HG03135 (cell line): ENCODE results near the gene TPD52L2.
A peak's percentile ranks its signal among the peaks of the same experiment; 100 is the strongest.
"Not testable (repeated sequence)": the region's sequence is repeated elsewhere in the genome, so short reads cannot be mapped to it uniquely, and the experiment has no call there.

ENCODE experiments used
- ATAC-seq: cut with Tn5 transposase; IDR thresholded peaks from one replicate; pipeline ENCODE4 v1.9.1; 2021; ENCODE audit warnings: mild to moderate bottlenecking, moderate library complexity; ENCODE audit not compliant: unreplicated experiment

Gene TPD52L2

DNA sequence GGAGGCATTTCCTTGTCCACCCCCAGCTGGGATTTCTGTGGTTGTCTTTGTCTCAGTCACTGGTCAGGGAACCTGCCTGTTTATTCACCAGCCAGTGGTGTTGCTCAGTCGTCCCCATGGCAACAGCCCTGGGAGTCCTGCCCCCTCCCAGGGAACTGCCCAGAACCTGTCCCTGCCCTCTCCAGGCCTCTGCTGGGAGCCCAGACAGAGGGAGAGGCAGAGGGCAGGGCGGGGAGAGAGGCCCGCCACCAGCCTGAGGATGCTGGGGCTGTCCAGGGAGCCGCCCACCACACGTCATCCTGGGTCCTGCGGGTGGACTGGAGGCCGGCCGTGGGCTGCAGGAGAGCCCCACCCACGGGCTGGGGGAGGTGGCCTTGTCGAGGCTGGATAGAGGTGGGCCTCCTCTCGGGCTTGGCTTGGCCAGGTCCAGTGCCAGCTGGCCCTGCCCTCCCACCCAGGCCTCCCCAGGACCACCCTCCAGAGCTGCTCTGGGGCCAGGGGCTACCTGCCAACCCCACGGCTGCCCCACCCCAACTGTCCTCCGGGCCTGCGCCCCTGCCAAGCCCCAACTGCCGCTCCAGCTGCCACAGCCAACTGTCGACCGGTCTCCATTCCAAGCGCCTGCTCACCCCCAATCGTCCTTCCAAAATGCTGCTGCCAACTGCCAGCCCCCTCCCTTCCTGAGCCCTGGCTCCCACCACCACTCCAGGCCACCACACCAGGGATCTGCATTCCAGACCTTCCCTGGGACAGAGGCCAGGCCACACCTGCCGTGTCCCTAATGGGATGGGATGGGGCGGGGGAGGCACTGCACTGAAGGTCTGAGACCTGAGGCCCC, 29.8 kb upstream of the TPD52L2 start:
- no peak for ATAC-seq

DNA sequence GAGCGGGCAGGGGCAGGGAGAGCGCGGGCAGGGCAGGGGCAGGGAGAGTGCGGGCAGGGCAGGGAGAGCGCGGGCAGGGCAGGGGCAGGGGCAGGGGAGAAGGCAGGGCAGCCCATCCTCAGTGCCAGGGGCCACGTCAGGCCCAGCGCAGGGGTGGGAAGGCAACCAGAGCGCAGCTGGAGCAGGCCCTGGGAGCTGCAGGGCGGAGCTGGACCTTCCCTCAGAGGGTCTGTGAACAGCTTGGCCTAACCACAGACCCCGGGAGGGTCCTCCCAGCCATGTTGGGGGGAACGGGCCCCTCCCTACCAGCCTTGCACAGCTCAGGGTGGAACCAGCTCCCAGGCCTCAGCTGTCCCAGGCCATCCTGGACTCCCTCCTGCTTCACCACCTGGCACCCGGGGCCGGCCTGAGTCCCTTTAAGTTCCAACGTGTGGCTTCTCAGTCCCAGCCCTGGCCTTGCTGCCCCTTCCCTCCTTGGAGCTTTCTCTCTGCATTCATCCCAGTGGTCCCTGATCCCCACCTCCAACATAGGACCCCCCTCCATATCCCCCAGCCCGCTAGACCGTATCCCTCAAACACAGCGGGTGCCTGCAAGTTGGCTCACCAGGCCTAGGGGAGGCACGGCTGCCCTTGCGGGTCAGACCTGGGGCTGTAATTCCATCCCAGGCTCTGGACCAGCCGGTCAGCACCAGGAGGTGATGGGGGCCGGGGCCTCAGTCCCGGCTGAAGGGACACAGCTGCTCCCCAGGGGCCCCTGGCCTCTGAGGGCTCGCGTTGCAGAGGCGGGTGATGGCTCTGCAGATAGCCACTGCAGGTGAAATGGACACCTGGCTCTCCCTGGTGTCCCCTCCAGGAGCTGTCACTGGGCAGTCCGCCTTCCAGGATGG, 28.4 kb upstream of the TPD52L2 start:
- no peak for ATAC-seq

DNA sequence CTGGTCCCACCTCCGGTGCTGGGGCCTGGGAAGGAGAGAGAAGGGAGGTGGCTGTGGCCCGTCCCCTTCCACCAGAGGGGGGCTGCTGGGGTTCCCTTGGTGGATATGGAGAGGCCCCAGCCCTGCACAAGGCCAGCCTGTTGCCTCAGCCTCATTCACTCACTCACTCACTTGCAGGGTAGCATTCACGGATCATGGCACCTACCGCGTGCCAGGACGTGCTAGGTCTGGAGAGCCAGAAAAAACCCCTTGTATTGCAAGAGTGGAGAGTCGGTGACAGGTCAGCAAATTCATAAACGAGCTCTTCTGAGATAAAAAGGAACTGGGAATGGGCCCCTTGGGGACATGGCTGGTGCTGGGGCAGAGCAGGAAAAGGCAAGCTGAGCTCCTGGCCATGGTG, 27.6 kb upstream of the TPD52L2 start:
- ATAC-seq, result no peak

DNA sequence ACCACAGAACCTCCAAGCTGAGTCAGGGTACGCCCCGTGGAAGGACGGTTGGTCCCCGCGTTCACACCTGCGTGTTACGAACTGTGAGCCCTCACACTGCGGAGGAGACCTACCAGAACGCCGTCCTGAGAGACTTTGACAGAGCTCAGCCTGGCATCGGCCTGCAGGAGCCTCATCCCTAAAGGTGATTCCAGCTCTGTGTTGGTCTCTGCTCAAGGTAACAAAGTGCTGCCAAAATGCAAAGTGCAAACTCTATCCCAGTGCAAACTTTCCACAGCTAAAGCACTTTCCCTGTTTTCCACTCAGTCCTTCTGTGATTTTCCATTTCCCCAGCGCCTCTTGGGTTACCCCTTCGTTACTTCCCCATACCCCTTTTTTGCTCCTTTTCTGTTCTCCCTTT, 25.4 kb upstream of the TPD52L2 start:
- ATAC-seq, result no peak

DNA sequence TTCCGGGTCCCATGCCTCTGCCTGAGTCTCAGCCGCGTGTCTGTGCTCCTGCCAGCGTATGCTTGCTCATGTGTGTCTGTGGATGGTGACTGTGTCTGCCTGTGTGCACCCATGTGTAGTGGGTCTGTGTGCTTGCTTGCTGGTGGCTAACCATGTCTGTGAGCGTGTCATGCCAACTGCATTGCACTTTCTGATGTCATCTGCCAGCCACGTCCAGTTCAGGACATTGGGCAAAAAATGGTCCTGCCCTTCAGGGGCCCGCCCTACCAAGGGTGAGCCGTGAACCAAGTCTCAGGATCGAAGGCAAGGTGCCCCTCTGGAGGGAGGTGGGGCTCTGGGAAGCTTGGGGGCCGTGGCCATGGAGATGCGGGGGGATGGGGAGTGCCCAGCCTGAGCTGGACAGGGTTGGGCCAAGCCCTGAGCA, 24.7 kb upstream of the TPD52L2 start:
- ATAC-seq, result no peak

DNA sequence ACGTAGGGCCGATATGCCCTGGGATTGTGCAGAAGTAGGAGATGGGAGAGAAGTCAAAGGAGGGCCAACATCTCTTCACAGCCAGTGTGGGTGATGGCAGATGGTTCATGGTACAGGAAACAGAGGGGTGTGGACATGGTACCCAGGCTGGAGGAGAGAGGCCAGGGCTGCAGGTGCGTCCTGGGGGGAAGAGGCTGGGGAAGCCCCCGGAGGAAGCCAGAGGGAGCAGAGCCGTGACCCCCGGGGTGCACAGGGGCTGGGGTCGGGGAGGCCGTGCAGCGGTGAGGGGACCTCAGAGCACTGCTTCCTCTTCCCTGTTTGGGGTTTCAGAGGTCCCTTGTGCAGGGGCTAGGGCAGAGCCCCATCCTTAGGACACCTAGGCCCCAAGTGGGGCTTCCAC, 22.8 kb upstream of the TPD52L2 start:
- ATAC-seq, result no peak

DNA sequence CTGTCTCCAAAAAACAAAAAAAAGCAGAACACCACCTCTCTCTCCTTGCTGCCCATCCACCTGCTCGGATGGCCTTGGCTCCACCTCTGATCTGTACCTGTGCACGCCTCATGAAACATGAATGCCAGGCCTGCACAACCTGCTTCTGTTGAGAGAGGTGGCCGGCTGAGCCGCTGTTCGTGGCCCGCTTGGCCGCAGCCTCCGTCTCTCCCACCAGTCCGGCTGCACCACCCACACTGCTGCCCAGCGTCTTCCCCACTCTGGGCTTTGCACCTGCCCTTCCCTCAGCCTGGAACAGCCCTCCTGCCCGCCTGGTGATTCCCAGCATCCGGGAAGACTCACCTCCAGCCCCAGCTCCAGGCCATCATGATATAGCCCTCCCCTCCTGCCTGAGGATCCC, 21.8 kb upstream of the TPD52L2 start:
- no peak for ATAC-seq

DNA sequence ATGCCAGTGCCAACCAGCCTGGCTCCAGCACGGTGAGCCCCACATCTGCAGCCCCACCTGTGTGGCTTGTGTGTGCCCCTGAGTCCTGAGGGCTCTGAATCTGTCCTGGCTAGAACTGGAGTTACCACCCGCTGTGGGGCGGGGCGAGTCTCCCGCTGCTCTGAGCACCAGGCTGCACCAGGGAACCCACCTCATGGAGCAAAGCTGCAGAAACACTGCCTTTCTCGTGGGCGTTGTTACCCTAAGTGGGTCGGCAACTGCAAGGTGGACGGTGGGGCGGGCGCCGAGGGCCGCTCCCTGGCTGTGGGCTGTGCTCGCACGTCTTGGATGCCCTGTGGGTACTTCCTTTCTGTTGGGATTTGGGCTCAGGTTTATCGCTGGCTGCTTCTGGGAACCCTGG, 21.3 kb upstream of the TPD52L2 start:
- no peak for ATAC-seq

DNA sequence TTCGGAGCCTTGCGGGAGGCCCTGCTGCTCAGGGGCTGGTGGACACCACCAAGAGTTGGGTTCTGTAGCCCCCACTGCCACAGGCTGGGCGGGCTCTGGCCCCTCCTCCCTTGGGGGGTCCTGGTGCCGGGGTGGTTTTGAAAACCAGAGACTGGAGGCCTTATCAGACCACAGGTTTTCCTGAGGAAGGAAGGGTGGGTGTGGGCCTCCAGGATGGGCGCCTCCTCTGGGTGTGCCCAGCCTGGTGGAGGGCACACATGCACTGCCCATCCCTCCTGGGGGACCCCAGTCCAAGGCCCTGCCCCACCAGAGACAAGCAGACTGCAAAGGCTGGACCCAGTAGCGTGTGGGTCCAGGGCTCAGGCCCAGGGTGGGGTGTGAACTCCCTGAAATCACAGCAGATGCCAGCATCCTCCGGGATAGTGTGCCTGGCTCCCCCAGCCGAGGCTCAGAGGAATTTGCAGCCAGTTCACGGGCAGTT, 20.5 kb upstream of the TPD52L2 start:
- no peak for ATAC-seq

DNA sequence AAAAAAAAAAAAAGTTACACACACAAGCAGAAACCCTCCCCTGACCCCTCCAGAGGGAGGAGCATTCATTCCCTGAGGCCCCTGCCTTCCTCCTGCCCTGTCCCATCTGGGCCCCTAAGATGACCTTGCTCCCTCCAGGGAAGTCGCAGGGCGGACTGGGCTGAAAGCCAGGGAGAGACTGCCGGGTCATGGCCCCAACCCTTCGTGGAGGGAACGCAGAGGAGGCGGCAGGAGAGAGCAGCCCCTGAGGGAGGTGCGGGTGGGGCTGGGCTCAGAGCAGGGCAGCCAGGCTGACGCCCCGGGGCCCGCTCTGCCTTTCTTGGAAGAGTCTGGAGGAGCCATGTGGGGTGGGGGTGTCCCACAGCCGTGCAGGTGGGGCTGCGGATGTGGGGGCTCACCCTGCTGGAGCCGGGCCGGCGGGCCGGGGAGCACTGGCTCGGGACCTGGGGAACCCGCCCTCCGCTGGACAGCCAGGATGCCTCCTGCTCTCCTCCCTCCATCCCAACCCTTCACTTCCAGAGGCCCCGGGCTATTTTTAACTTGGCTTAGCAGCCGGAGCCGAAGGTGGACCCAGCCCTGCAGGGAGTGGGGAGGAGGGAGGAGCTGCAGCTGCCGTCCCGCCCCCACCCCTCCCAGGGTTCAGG, 18.8 kb upstream of the TPD52L2 start:
- no peak for ATAC-seq

DNA sequence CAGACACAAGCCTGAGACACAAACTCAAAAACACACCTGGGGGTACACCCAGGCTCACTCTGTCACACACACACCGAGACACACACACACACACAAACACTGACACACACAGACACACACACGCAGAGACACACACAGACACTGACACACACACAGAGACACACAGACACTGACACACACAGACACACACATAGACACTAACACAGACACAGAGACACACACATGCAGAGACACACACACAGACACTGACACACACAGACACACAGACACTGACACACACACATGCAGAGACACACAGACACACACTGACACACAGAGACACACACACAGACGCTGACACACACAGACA, 18.2 kb upstream of the TPD52L2 start:
- ATAC-seq, result no peak

DNA sequence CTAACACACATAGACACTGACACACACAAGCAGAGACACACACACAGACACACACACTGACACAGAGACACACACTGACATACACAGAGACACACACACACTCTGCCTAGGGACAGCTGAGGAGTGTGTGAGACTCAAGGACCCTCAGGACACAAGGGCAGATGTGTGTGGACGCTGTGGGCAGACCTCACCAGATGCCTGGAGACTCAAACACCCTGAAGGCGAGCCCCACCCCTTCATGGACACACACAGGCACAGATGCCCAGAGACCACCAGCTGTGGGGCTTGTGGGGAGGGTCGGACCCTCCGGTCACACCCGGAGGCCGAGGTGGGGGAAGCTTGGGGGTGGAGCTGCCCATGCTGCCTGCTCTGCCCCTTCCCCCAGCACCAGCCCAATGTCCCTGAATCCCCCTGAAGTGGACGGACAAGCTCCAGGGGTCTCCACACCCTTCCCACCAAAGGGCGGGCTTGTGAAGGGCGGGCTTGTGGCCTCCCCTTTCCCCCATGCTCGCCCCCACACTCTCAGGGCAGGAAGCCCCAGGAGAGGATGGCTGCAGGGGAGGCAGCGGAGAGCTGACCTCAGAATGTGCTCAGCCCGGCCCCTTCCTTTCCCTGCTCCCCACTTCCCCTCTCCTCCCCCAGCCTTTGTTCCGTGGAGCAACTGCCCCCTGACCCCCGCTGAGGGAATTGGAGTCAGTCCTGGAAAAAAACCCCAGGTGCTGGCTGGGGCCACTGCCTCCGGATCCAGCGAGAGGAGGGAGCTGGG, 17.6 kb upstream of the TPD52L2 start:
- no peak for ATAC-seq

DNA sequence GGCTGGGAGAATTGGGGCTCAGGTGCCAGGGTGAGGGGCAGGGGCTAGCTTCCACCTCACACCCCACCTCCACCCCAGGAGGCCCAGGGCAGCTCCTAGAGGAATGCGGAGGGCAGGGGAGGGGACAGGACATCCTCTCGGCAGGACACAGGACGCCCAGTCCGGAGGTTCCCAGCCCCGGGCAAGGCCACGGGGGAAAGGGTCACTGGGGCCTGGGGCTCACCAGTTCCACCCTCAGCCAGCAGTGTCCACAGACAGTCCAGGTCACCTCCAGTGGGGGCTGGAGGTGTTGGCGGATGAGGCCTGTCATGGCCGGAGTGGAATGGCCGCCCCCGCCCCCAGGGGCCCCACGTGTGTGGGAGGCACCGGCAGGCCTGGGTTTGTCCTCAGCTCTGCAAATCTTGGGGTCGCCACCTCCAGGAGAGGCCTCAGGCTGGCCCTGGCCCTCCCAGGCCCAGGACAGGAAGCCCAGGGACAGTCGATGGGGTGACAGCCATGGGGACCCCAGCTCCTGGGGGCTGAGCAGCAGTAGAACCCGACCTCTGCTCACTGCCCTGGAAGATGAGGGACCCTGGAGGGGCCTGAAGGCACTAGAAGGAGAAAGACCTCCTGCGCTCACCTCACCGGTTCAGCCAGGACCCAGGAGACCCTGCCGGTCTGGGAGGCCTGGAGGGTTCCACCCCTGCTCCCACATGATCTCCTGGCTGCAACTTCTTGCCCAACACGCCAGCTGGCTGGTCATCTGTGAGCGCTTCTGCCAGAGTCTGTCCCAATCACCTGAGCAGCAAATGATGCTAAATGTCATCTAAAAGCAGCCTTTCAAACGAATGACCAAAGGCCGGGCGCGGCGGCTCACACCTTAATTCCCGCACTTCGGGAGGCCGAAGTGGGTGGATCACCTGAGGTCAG, 16.8 kb upstream of the TPD52L2 start:
- ATAC-seq, result no peak

DNA sequence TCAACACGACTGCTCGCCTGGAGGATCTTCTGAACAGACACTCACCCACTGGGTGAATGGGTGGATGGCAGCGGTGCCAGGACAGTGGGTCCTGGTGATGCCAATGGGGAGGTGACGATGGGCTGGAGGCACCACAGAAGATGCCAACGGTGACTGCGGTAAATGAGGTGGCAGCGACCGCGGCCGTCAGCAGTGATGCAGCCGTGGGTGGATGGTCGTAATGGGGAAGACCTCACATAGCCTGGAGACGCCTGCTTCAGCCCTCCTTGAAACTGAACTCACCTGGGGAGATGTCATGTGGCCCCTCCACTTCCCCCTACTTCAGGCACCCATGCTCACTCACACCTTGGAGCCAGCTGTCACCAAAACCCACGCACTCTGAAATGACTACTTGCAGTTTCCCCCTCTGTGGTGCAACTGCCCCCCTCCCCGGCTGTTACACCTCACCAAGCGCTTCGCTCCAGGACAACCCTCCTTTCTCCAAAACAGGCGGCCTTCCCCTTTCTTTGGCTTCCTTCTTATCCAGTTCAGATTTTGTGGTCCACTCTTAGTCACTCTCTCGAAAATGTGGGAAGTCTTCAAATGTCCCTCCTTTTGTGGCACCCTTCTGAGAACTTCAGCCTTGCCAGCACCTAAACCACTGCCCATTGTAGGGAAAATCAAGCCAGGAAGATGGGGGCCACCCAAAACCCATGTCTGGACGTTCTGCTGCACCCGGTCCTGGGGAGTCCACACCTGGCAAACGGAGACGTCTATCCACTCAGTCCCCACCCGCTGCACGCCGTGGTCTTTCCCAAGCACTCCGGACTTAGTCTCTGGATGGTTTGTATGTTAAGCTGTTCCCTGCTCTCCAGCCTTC, 14.2 kb upstream of the TPD52L2 start:
- peak; percentile 82 for ATAC-seq

DNA sequence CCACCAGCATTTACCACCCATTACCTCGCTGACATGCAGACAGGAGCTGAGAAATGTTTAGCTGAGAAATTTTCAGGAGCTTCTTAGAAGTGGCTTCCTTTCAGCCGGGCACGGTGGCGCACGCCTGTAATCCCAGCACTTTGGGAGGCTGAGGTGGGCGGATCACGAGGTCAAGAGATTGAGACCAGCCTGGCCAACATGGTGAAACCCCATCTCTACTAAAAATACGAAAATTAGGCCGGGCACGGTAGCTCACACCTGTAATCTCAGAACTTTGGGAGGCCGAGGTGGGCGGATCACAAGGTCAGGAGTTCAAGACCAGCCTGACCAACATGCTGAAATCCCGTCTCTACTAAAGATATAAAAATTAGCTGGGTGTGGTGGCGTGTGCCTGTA, 13.5 kb upstream of the TPD52L2 start:
- not testable (repeated sequence) for ATAC-seq

DNA sequence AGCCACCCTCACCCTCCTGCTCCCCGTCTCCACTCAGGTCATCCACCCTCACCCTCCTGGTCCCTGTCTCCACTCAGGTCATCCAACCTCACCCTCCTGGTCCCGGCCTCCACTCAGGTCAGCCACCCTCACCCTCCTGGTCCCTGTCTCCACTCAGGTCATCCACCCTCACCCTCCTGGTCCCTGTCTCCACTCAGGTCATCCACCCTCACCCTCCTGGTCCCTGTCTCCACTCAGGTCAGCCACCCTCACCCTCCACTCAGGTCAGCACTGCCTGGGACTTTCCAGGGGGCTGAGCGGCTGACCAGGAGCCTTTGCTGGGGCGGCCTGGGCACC, 11.4 kb upstream of the TPD52L2 start:
- ATAC-seq, result not testable (repeated sequence)

DNA sequence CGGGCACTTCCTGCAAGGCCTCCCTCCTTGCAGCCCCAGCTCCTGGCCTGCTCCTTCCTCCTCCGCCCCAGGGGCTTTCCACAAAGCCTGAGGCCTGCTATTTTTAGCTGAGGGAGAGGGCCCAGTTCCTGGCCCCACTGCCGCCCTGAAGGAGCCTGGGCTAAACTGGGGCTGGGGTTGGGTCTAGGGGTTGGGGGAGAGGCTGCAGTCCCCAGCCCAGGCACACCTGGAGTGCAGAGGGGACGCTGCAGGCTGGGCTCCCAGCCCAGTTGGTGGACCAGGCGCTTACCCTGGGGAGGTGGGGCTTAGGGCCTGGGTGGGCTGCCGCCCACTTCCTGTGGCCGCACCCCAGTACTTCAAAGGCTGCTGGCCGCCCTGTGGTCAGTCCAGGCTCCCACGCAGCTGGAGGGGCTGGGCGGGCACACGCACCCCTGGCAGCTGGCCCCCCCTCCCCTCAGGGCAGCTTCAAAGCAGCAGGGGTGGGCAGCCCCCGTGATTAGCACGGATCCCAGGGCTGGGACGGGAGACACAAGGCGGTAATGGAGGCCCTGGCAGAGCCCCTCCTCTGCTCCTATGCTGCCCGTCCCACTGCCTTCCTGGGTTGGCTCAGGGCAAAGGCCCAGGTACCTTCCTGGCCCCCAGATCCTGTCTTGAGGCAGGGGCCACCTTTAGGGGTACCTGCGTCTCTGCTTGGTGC, 10.9 kb upstream of the TPD52L2 start:
- no peak for ATAC-seq

DNA sequence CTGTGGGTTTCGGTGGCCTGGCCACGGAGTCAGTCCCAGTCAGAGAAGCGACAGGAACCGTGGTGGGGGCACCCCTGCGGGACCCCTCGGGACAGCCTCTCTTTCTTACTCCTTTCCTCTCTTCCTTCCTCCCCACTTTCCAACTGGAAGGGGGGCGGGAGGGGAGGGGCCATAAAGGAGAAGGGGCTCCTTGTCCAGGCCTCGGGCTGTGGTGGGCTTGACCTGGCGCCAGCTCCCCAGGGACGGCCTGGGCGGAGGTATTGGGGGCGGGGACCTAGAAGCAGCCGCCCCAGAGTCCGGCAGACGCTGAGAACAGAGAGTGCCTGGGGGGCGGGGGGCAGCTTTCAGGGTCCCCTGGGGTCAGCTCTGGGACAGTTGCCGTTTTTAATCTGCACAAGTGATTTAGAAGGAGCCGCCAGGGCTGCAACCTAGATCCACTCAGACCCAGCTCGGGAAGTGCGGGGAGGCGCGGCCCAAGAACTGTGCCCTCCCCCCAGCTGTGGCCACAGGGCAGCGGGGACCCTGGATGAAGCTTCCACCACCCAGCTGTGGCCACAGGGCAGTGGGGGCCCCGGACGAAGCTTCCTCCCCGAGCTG, 10.2 kb upstream of the TPD52L2 start:
- no peak for ATAC-seq
